Esophagus squamous epithelium (tissue), 5 donors: ENCODE data around the gene PGBD1. TPM values are rescaled to one million over a fixed set of nuclear protein-coding genes. Genes with fewer than 3 reads are reported as not detected.

ENCODE experiments used
- DNase-seq: peaks from one replicate; lab custom pipeline; 2025; lab: John Stamatoyannopoulos, UW
- H3K27ac ChIP-seq, 4 donors: fragments of 200-600 bp; sonication (generic); one replicate each; pipeline ENCODE4 v1.5.1; 2016 to 2019; ENCODE audit warnings: mild to moderate bottlenecking in 1 of 4
- H3K27me3 ChIP-seq, 4 donors: fragments of 200-600 bp; sonication (generic); 1 replicate in 3 of 4; 2 replicates in 1 of 4; pipeline versions ENCODE4 v1.5.1 to v1.6.0; 2017 to 2021; ENCODE audit warnings: antibody characterized with exemption in 1 of 4
- H3K36me3 ChIP-seq, 3 donors: fragments of 200-600 bp; sonication (generic); one replicate each; pipeline ENCODE4 v1.5.1; 2016 to 2019
- H3K4me1 ChIP-seq, 3 donors: fragments of 200-600 bp; sonication (generic); one replicate each; pipeline ENCODE4 v1.5.1; 2017 to 2019
- H3K4me3 ChIP-seq, 4 donors: fragments of 200-600 bp; sonication (generic); 1 replicate in 3 of 4; 2 replicates in 1 of 4; pipeline ENCODE4 v1.5.1; 2016 to 2019; ENCODE audit warnings: mild to moderate bottlenecking in 2 of 4, moderate library complexity in 1 of 4
- H3K9me3 ChIP-seq, 3 donors: fragments of 200-600 bp; sonication (generic); one replicate each; pipeline ENCODE4 v1.5.1; 2016 to 2019
- POLR2A ChIP-seq, 4 donors: fragments of 450-650 bp; IDR thresholded peaks; one replicate each; pipeline ENCODE4 v1.6.1; 2017; ENCODE audit warnings: antibody characterized with exemption in 4 of 4, mild to moderate bottlenecking in 4 of 4, moderate library complexity in 3 of 4
- WGBS, 2 donors: methylation state at CpG; one replicate each; pipeline ENCODE4 v1.1.5; 2018; 5-methylcytosine and 5-hydroxymethylcytosine counted together
- intact Hi-C: fragments of 100-400 bp; cut with DNase I; formaldehyde crosslinking; loops from one replicate; pipeline ENCODE4 v1.15.0; 2022
- total RNA-seq, 4 donors: library from RNA; depleted of rRNA; stranded (reverse); fragments of >200 nt; gene quantifications; one replicate each; pipeline ENCODE4 v1.1.0, GENCODE V29; 2016
- TF ChIP-seq, protein P1 (sequence below), 6 experiments: fragments of 450-650 bp in 4 of 6; fragments of 200-600 bp in 2 of 6; sonication (generic) in 2 of 6; IDR thresholded peaks; one replicate each; pipeline ENCODE4 v1.5.1; 2016 to 2019; ENCODE audit warnings: antibody characterized with exemption in 6 of 6, mild to moderate bottlenecking in 4 of 6, moderate library complexity in 4 of 6
- donor health status: DM: yes; HTN: yes; CAD: no.

Gene PGBD1
- total RNA-seq, 4 donors from 2014 or later, result 0.61 to 3.1 (median 1.3) TPM

DNA sequence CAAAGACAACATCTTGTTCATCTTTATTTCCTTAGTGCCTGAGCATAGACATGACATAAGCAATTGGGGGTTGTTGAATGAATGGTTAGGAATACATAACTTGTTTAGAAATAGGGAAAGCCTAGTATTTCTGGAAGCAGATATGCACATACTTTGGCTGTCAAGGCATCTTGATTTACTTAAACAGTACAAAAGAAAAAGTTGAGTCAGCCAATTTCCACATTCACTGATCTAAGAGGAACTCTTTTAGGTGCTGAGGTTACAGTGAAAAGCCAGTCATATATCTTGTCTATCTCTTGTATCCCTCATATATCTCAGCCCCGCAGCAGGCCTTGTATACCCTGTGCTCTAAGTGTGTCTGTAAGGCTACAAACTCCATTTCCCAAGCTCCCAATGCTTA, 40.9 kb upstream of the PGBD1 start:
- intact Hi-C loops, result no loop called here
- TF ChIP-seq POLR2A (IDR thresholded peaks at IDR 0.05), result no peak
- TF ChIP-seq, protein P1, sequence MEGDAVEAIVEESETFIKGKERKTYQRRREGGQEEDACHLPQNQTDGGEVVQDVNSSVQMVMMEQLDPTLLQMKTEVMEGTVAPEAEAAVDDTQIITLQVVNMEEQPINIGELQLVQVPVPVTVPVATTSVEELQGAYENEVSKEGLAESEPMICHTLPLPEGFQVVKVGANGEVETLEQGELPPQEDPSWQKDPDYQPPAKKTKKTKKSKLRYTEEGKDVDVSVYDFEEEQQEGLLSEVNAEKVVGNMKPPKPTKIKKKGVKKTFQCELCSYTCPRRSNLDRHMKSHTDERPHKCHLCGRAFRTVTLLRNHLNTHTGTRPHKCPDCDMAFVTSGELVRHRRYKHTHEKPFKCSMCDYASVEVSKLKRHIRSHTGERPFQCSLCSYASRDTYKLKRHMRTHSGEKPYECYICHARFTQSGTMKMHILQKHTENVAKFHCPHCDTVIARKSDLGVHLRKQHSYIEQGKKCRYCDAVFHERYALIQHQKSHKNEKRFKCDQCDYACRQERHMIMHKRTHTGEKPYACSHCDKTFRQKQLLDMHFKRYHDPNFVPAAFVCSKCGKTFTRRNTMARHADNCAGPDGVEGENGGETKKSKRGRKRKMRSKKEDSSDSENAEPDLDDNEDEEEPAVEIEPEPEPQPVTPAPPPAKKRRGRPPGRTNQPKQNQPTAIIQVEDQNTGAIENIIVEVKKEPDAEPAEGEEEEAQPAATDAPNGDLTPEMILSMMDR (IDR thresholded peaks at IDR 0.05), result no peak
- H3K36me3 ChIP-seq, result peaks cover 0 to 28% (median 8%) of the 10 kb centered on the region in 3 donors
- H3K4me3 ChIP-seq, result no peak overlapping the region
- H3K9me3 ChIP-seq, result no peaks in the 10 kb centered on the region
- no peak for DNase-seq
- H3K27ac ChIP-seq, result no peak overlapping the region
- 81 to 100% methylated on average over 1 of the region's 1 CpG for WGBS, 2 donors
- H3K4me1 ChIP-seq, result no peaks in the 10 kb centered on the region
- H3K27me3 ChIP-seq, result no peaks in the 10 kb centered on the region

DNA sequence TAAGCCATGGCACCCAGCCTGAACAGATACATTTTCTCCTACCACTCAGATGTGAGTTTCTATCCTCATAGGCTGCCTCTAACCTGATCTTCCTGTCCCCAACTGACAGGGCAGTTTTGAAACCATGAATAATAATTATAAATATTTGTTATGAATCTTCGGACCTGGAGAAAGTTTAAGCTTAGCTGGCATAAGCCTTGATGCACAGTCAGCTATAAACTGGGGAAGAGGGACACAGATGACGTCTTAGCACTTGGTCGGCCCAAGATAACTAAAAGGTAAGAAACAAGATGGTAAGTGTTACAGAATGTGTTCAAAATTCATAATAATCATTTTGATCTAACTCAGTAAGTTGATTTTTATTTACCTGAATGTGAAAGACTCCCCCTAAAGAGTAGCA, 37.4 kb upstream of the PGBD1 start:
- TF ChIP-seq, protein P1 (IDR thresholded peaks at IDR 0.05), result no peak
- no peak for TF ChIP-seq POLR2A (IDR thresholded peaks at IDR 0.05)
- 90 to 92% methylated on average over 3 of the region's 3 CpGs for WGBS, 2 donors
- Histone ChIP-seq H3K9me3 (no peaks in the 10 kb centered on the region), H3K36me3 (peaks cover 7 to 58% (median 19%) of the 10 kb centered on the region in 3 donors), H3K27ac (no peak overlapping the region), H3K27me3 (no peaks in the 10 kb centered on the region), H3K4me1 (no peaks in the 10 kb centered on the region), H3K4me3 (no peak overlapping the region)
- intact Hi-C loops, result no loop called here
- no peak for DNase-seq

DNA sequence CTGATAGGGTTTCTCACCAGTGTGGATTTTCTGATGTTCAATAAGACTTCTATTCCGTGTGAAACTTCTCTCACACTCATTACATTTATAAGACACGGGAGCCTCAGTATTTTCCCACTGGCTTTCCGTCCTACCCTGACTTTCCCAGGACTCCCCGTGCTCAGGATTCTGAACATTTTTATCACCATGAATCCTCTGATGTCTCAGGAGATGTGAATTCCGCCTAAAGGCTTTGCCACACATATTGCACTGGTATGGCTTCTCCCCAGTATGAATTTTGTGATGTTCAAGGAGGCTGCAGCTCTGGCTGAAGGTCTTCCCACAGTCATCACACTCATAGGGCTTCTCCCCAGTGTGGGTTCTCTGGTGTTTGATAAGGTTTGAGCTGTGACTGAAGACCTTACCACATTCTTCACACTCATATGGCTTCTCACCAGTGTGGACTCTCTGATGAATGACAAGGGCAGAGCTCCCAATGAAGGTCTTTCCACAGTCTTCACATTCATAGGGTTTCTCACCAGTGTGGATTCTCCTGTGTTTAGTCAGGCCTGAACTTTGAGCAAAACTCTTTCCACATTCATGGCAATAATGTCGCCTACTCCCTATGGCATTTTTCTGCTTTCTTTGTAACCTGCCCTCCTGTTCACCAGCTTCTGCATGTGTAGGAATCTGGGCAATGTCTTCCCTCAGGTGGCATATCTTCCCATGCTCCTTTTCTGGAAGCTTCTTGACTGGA, 36.0 kb upstream of the PGBD1 start:
- H3K4me3 ChIP-seq, result no peak overlapping the region
- DNase-seq, result no peak
- no peaks in the 10 kb centered on the region for H3K9me3 ChIP-seq
- peaks cover 0 to 8% (median 0%) of the 10 kb centered on the region in 3 donors for H3K4me1 ChIP-seq
- H3K27me3 ChIP-seq, result no peaks in the 10 kb centered on the region
- TF ChIP-seq, protein P1 (IDR thresholded peaks at IDR 0.05), result no peak
- no peak for TF ChIP-seq POLR2A (IDR thresholded peaks at IDR 0.05)
- intact Hi-C loops, result no loop called here
- peaks cover 7 to 67% (median 19%) of the 10 kb centered on the region in 3 donors for H3K36me3 ChIP-seq
- H3K27ac ChIP-seq, result no peak overlapping the region
- WGBS, 2 donors, result 87 to 92% methylated on average over 6 of the region's 6 CpGs

DNA sequence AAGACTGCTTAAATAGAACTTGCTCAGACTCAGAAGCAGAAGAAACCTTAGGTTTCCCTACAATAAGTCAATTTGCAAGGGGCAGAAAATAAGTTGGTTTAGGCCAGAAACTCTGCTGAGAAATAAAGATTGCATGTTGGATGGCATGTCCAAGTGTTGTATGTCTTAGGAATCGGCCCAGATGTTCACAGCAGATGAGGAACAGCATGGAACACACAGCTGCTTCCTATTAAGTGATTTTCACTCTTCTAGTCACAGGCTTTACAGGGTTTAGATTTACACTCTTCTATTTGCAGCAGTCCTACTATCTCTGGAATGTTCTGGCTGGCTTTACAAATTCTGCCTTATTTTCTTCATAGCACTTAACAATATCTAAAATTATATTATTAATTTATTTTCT, 32.5 kb upstream of the PGBD1 start:
- Histone ChIP-seq H3K4me1 (peaks cover 5 to 33% (median 13%) of the 10 kb centered on the region in 3 donors), H3K9me3 (no peaks in the 10 kb centered on the region), H3K36me3 (peaks cover 7 to 60% (median 19%) of the 10 kb centered on the region in 3 donors), H3K27me3 (peaks cover 0 to 3% (median 0%) of the 10 kb centered on the region in 4 donors), H3K27ac (no peak overlapping the region), H3K4me3 (no peak overlapping the region)
- WGBS, 2 donors, result 79 to 82% methylated on average over 1 of the region's 1 CpG
- no peak for DNase-seq
- intact Hi-C loops, result no loop called here
- TF ChIP-seq POLR2A (IDR thresholded peaks at IDR 0.05), result no peak
- TF ChIP-seq, protein P1 (IDR thresholded peaks at IDR 0.05), result no peak

DNA sequence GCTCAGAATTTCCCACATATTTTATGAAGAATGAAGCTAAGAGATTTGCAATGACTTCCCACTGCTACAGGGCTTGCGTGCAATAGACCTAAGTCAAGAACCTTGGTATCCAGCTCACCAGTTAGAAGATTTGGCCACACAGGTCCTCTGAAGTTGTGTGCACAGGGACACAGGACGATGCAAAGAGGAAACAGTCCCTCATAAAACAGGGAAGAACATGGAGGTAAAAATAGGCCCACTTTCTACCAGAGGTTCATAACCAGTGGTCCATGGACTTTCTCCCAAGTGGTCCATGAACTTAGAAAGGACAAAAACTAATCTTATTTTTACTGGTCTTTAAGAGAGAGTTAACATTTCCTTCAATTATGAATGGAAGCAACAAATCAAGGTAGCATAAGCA, 30.6 kb upstream of the PGBD1 start:
- WGBS, 2 donors, result 71 to 82% methylated on average over 2 of the region's 2 CpGs
- TF ChIP-seq, protein P1 (IDR thresholded peaks at IDR 0.05), result no peak
- TF ChIP-seq POLR2A (IDR thresholded peaks at IDR 0.05), result no peak
- Histone ChIP-seq H3K4me3 (peak overlapping the region in 3 of 4 donors; percentile 72 to 88 (median 79)), H3K36me3 (peaks cover 7 to 42% (median 8%) of the 10 kb centered on the region in 3 donors), H3K27me3 (peaks cover 0 to 21% (median 0%) of the 10 kb centered on the region in 4 donors), H3K9me3 (no peaks in the 10 kb centered on the region), H3K27ac (no peak overlapping the region), H3K4me1 (peaks cover 5 to 33% (median 13%) of the 10 kb centered on the region in 3 donors)
- DNase-seq, result no peak
- intact Hi-C loops, result loop anchor here (10.0 kb wide), 1 partner anchor 94 kb away; the partner anchor contains the start of gene ZKSCAN3
